Measurements from ENCODE around the gene IL2RA. TPM values are rescaled to one million over a fixed set of nuclear protein-coding genes. Genes with fewer than 3 reads are reported as not detected.
"Not testable (repeated sequence)": the region's sequence is repeated elsewhere in the genome, so short reads cannot be mapped to it uniquely, and the experiment has no call there.

The IL2RA gene
- total RNA-seq, 1 donor from 2014 or later = 245 TPM

- intact Hi-C loops (cut with micrococcal nuclease) = no loop called here
Measured at GRCh38 chr10:6019010-6019782, 43.0 kb downstream of the IL2RA start.

GRCh38 chr10:6018422-6018821 is 43.7 kb downstream of the IL2RA start:
- intact Hi-C loops (cut with micrococcal nuclease) = no loop called here

GRCh38 chr10:6017781-6018354 is 44.3 kb downstream of the IL2RA start:
- intact Hi-C loops (cut with micrococcal nuclease) = no loop called here

GRCh38 chr10:6014241-6014761 is 47.9 kb downstream of the IL2RA start:
- intact Hi-C loops (cut with micrococcal nuclease) = loop anchor here (1.0 to 5.0 kb wide), 4 partner anchors 36 to 74 kb away; partner anchors contain the start of genes IL15RA and IL2RA

GRCh38 chr10:6013413-6014192 is 48.6 kb downstream of the IL2RA start:
- intact Hi-C loops (cut with micrococcal nuclease) = loop anchor here (1.0 to 5.0 kb wide), 4 partner anchors 36 to 75 kb away; partner anchors contain the start of genes IL15RA and IL2RA

- intact Hi-C loops (cut with micrococcal nuclease) = loop anchor here (5.0 kb wide), 1 partner anchor 35 kb away; the partner anchor contains the start of gene IL15RA
Measured at GRCh38 chr10:6012121-6012905, 49.9 kb downstream of the IL2RA start.

- intact Hi-C loops (cut with micrococcal nuclease) = loop anchor here (5.0 kb wide), 1 partner anchor 34 kb away; the partner anchor contains the start of gene IL15RA
Measured at GRCh38 chr10:6011558-6011957, 50.6 kb downstream of the IL2RA start.

GRCh38 chr10:6010569-6010968 is 51.6 kb downstream of the IL2RA start:
- intact Hi-C loops (cut with micrococcal nuclease) = loop anchor here (5.0 kb wide), 1 partner anchor 33 kb away; the partner anchor contains the start of gene IL15RA

GRCh38 chr10:6009961-6010360 is 52.2 kb downstream of the IL2RA start:
- intact Hi-C loops (cut with micrococcal nuclease) = loop anchor here (5.0 kb wide), 1 partner anchor 33 kb away; the partner anchor contains the start of gene IL15RA

- intact Hi-C loops (cut with micrococcal nuclease) = no loop called here
Measured at GRCh38 chr10:6009150-6009549, 53.0 kb downstream of the IL2RA start.

GRCh38 chr10:6008497-6009142 is 53.5 kb downstream of the IL2RA start:
- intact Hi-C loops (cut with micrococcal nuclease) = no loop called here

- intact Hi-C loops (cut with micrococcal nuclease) = no loop called here
Measured at GRCh38 chr10:6006991-6007390, 55.2 kb downstream of the IL2RA start.

- intact Hi-C loops (cut with micrococcal nuclease) = no loop called here
Measured at GRCh38 chr10:6006546-6006945, 55.6 kb downstream of the IL2RA start.

- intact Hi-C loops (cut with micrococcal nuclease) = no loop called here
Measured at GRCh38 chr10:6005856-6006395, 56.2 kb downstream of the IL2RA start.

GRCh38 chr10:6005161-6005804 is 56.9 kb downstream of the IL2RA start:
- intact Hi-C loops (cut with micrococcal nuclease) = not testable (repeated sequence)

- intact Hi-C loops (cut with micrococcal nuclease) = no loop called here
Measured at GRCh38 chr10:6002809-6003510, 59.2 kb downstream of the IL2RA start.

GRCh38 chr10:5999440-6000165 is 62.6 kb downstream of the IL2RA start:
- intact Hi-C loops (cut with micrococcal nuclease) = loop anchor here (2.0 kb wide), 1 partner anchor 23 kb away; the partner anchor contains the start of gene IL15RA

GRCh38 chr10:5996696-5997095 is 65.5 kb downstream of the IL2RA start:
- intact Hi-C loops (cut with micrococcal nuclease) = no loop called here
